GM19452 (cell line): ENCODE measurements around the gene SYT8.

ENCODE experiments used
- ATAC-seq: cut with Tn5 transposase; IDR thresholded peaks from one replicate; pipeline ENCODE4 v1.9.1; 2021; ENCODE audit not compliant: unreplicated experiment

Gene SYT8

GRCh38 chr11:1831338-1832210 is 3.2 kb upstream of the SYT8 start:
- no peak for ATAC-seq

- ATAC-seq = no peak
Observed at GRCh38 chr11:1832211-1832919, 2.4 kb upstream of the SYT8 start.

- ATAC-seq = no peak
Observed at GRCh38 chr11:1832920-1833295, 1.9 kb upstream of the SYT8 start.

GRCh38 chr11:1834062-1834610 is 654 bp upstream of the SYT8 start:
- no peak for ATAC-seq

- ATAC-seq = no peak
Observed at GRCh38 chr11:1835671-1836010, 851 bp downstream of the SYT8 start.

- ATAC-seq = no peak
Observed at GRCh38 chr11:1836011-1836945, 1.5 kb downstream of the SYT8 start.

- ATAC-seq = peak; percentile 45
Observed at GRCh38 chr11:1837171-1838076, 2.6 kb downstream of the SYT8 start.

- ATAC-seq = no peak
Observed at GRCh38 chr11:1838077-1838425, 3.3 kb downstream of the SYT8 start.

GRCh38 chr11:1838426-1839144 is 3.8 kb downstream of the SYT8 start, which contains the start of gene TNNI2:
Gene TNNI2, plus strand, starts transcription at chr11:1838981. Its CDS starts 716 bp downstream, at chr11:1839697.
- no peak for ATAC-seq

GRCh38 chr11:1839204-1839923 is 4.6 kb downstream of the SYT8 start:
- ATAC-seq = no peak

- peak; percentile 46 for ATAC-seq
Observed at GRCh38 chr11:1839924-1840779, 5.4 kb downstream of the SYT8 start.

GRCh38 chr11:1840780-1841480 is 6.1 kb downstream of the SYT8 start:
- no peak for ATAC-seq

- no peak for ATAC-seq
Observed at GRCh38 chr11:1841511-1842148, 6.8 kb downstream of the SYT8 start.

- ATAC-seq = no peak
Observed at GRCh38 chr11:1842149-1843097, 7.6 kb downstream of the SYT8 start.

GRCh38 chr11:1843098-1843473 is 8.3 kb downstream of the SYT8 start:
- no peak for ATAC-seq

GRCh38 chr11:1843796-1844195 is 9.0 kb downstream of the SYT8 start:
- ATAC-seq = no peak
